B cell (primary cell): ENCODE measurements around the gene SERPINB12. TPM values are rescaled to one million over a fixed set of nuclear protein-coding genes. Genes with fewer than 3 reads are reported as not detected.

Experiments
- ATAC-seq: fragments of 200-7000 bp; cut with Tn5 transposase; one replicate; pipeline ENCODE4 v1.10.0; 2021; ENCODE audit warnings: low read depth, mild to moderate bottlenecking, moderate number of reproducible peaks, moderate library complexity
- CTCF ChIA-PET: fragments of 350-600 bp; sonication (Branson Sonifier 250); formaldehyde crosslinking; loops from one replicate; lab custom pipeline; 2021; ENCODE audit warnings: antibody characterized with exemption, inconsistent platforms; lab: Charles Lee
- POLR2A ChIA-PET: fragments of 350-600 bp; sonication (Branson Sonifier 250); formaldehyde crosslinking; loops from one replicate; lab custom pipeline; 2021; ENCODE audit warnings: antibody characterized with exemption; lab: Charles Lee
- DNase-seq: peaks from one replicate; pipeline ENCODE4 v3.0.0; 2013
- H2AFZ ChIP-seq: 2 replicates; pipeline ENCODE4 v1.6.1; 2012; ENCODE audit warnings: mild to moderate bottlenecking, low read depth, low read length; ENCODE audit not compliant: insufficient read depth, poor library complexity, severe bottlenecking
- H3K27ac ChIP-seq, 2 donors: 1 replicate in 1 of 2; 2 replicates in 1 of 2; pipeline ENCODE4 v1.5.1; 2012 to 2013; ENCODE audit warnings: low read length in 2 of 2, mild to moderate bottlenecking in 2 of 2, moderate library complexity in 1 of 2
- H3K27me3 ChIP-seq, 4 experiments: fragments of 200-600 bp in 1 of 4; sonication (generic) in 1 of 4; replicated peaks in 1 of 4; 1 replicate in 2 of 4; 2 replicates in 2 of 4; pipeline versions ENCODE4 v1.6.1 to v1.7.0; 2013 to 2016; ENCODE audit warnings: low read length in 3 of 4, mild to moderate bottlenecking in 2 of 4, mixed read lengths in 1 of 4, moderate library complexity in 1 of 4; ENCODE audit not compliant: insufficient read depth in 4 of 4, control insufficient read depth in 3 of 4; ENCODE audit errors: control extremely low read depth in 1 of 4
- H3K36me3 ChIP-seq, 2 experiments: replicated peaks in 1 of 2; 1 replicate in 1 of 2; 2 replicates in 1 of 2; pipeline versions ENCODE4 v1.6.1 to v1.7.1; 2013; ENCODE audit warnings: low read length in 1 of 2; ENCODE audit not compliant: insufficient read depth in 2 of 2, control insufficient read depth in 1 of 2; ENCODE audit errors: control extremely low read depth in 1 of 2, extremely low read depth in 1 of 2
- H3K4me1 ChIP-seq, 2 donors: fragments of 200-600 bp in 1 of 2; sonication (generic) in 1 of 2; 1 replicate in 1 of 2; 2 replicates in 1 of 2; pipeline versions ENCODE4 v1.5.1 to v1.6.1; 2013 to 2017; ENCODE audit warnings: low read length in 2 of 2; ENCODE audit not compliant: control insufficient read depth in 2 of 2, insufficient read depth in 2 of 2
- H3K4me2 ChIP-seq: replicated peaks from 2 replicates; pipeline ENCODE3; 2012; ENCODE audit warnings: mild to moderate bottlenecking, low read depth, low read length; ENCODE audit not compliant: poor library complexity, severe bottlenecking
- H3K4me3 ChIP-seq, 5 experiments: fragments of 200-600 bp in 1 of 5; sonication (generic) in 1 of 5; 1 replicate in 3 of 5; 2 replicates in 2 of 5; pipeline versions ENCODE4 v1.5.1 to v1.7.0; 2011 to 2016; ENCODE audit warnings: low read length in 4 of 5, mild to moderate bottlenecking in 4 of 5, low read depth in 2 of 5, control low read depth in 1 of 5, moderate library complexity in 1 of 5; ENCODE audit not compliant: insufficient read depth in 1 of 5; ENCODE audit errors: control extremely low read depth in 1 of 5, extremely low read depth in 1 of 5
- H3K79me2 ChIP-seq: fragments of 200-600 bp; sonication (generic); one replicate; pipeline ENCODE4 v1.6.0; 2016; ENCODE audit warnings: low read length; ENCODE audit not compliant: control insufficient read depth, insufficient read depth
- H3K9ac ChIP-seq: fragments of 200-600 bp; sonication (generic); 2 replicates; pipeline ENCODE4 v1.6.1; 2017; ENCODE audit warnings: mild to moderate bottlenecking, low read length, moderate library complexity
- H3K9me3 ChIP-seq, 3 donors: one replicate each; pipeline versions ENCODE4 v1.6.1 to v1.7.1; 2013; ENCODE audit warnings: low read length in 2 of 3; ENCODE audit not compliant: control insufficient read depth in 2 of 3, insufficient read depth in 1 of 3; ENCODE audit errors: control extremely low read depth in 1 of 3
- H4K20me1 ChIP-seq: 2 replicates; pipeline ENCODE4 v1.6.0; 2012; ENCODE audit warnings: mild to moderate bottlenecking, low read length; ENCODE audit not compliant: insufficient read depth, control insufficient read depth, poor library complexity, severe bottlenecking
- H3K27ac Mint-ChIP-seq: one replicate; pipeline ENCODE4 v1.8.0; 2021; ENCODE audit warnings: mixed read lengths
- H3K27me3 Mint-ChIP-seq: one replicate; pipeline ENCODE4 v1.8.0; 2021; ENCODE audit warnings: mixed read lengths
- H3K4me1 Mint-ChIP-seq: one replicate; pipeline ENCODE4 v1.8.0; 2021; ENCODE audit warnings: mixed read lengths
- H3K4me3 Mint-ChIP-seq: one replicate; pipeline ENCODE4 v1.8.0; 2021; ENCODE audit warnings: mixed read lengths
- H3K9me3 Mint-ChIP-seq: one replicate; pipeline ENCODE4 v1.8.0; 2022; ENCODE audit warnings: mixed read lengths; ENCODE audit not compliant: insufficient read depth
- CTCF ChIP-seq: fragments of 200-600 bp; IDR thresholded peaks from one replicate; pipeline ENCODE4 v1.8.0; 2022; ENCODE audit warnings: antibody characterized with exemption, mild to moderate bottlenecking
- EZH2 ChIP-seq: IDR thresholded peaks from 2 replicates; pipeline ENCODE4 v1.6.1; 2012; ENCODE audit warnings: borderline replicate concordance, low read depth, mild to moderate bottlenecking, moderate library complexity, low read length; ENCODE audit not compliant: insufficient read depth, poor library complexity, severe bottlenecking
- WGBS: methylation state at CpG from one replicate; pipeline ENCODE4 v1.1.5; 2013; ENCODE audit warnings: missing lambda C conversion rate; ENCODE audit not compliant: insufficient coverage; 5-methylcytosine and 5-hydroxymethylcytosine counted together
- intact Hi-C: fragments of 100-400 bp; cut with micrococcal nuclease; formaldehyde crosslinking; loops from one replicate; pipeline ENCODE4 v1.10.0; 2022
- polyA plus RNA-seq: library from polyadenylated mRNA; depleted of rRNA; stranded (reverse); fragments of >200 nt; gene quantifications from 2 replicates; pipeline ENCODE4 v1.2.3, GENCODE V29; 2012
- total RNA-seq, 2 donors: library from RNA; stranded (reverse); fragments of 120-200 nt in 1 of 2; gene quantifications; 1 replicate in 1 of 2; 2 replicates in 1 of 2; pipeline versions ENCODE4 v1.2.3 to v1.2.4, GENCODE V29; 2013 to 2022

SERPINB12 gene
- total and polyA plus RNA-seq, 2 donors (not counting 1 experiment from before 2014, with no cell fraction given): not detected

- DNase-seq: no peak
- Mint-ChIP-seq H3K9me3 (no peaks in the 10 kb centered on the region), H3K27ac (no peak overlapping the region), H3K27me3 (peaks cover 11% of the 10 kb centered on the region), H3K4me3 (no peak overlapping the region), H3K4me1 (no peaks in the 10 kb centered on the region)
- intact Hi-C loops: no loop called here
- Histone ChIP-seq H3K4me3 (no peak overlapping the region), H4K20me1 (no peaks in the 10 kb centered on the region), H3K9me3 (no peaks in the 10 kb centered on the region), H3K36me3 (no peaks in the 10 kb centered on the region), H3K4me1 (no peaks in the 10 kb centered on the region), H3K9ac (no peak overlapping the region), H3K27me3 (peaks cover 0 to 4% (median 0%) of the 10 kb centered on the region in 4 experiments), H3K4me2 (no peak overlapping the region), H2AFZ (no peak overlapping the region), H3K27ac (no peak overlapping the region), H3K79me2 (no peaks in the 10 kb centered on the region)
- POLR2A ChIA-PET: no interaction called here
- TF ChIP-seq CTCF (no peak), EZH2 (no peak)
- CTCF ChIA-PET: no interaction called here
- whole genome bisulfite sequencing: 40% methylated on average over 1 of the region's 2 CpGs
- no peak for ATAC-seq
Measured at GRCh38 chr18:63579616-63580015, 37.4 kb downstream of the SERPINB12 start.

- Histone ChIP-seq H3K27ac (no peak overlapping the region), H3K79me2 (no peaks in the 10 kb centered on the region), H4K20me1 (no peaks in the 10 kb centered on the region), H3K4me3 (no peak overlapping the region), H3K4me1 (no peaks in the 10 kb centered on the region), H3K4me2 (no peak overlapping the region), H3K36me3 (no peaks in the 10 kb centered on the region), H3K9ac (no peak overlapping the region), H2AFZ (no peak overlapping the region), H3K27me3 (peaks cover 0 to 4% (median 0%) of the 10 kb centered on the region in 4 experiments), H3K9me3 (no peaks in the 10 kb centered on the region)
- Mint-ChIP-seq H3K27me3 (peaks cover 12% of the 10 kb centered on the region), H3K4me1 (no peaks in the 10 kb centered on the region), H3K27ac (no peak overlapping the region), H3K4me3 (no peak overlapping the region), H3K9me3 (no peaks in the 10 kb centered on the region)
- 81% methylated on average over 3 of the region's 4 CpGs for WGBS
- POLR2A ChIA-PET: no interaction called here
- TF ChIP-seq EZH2 (no peak), CTCF (no peak)
- DNase-seq (no peak), ATAC-seq (no peak)
- CTCF ChIA-PET: no interaction called here
- intact Hi-C loops: no loop called here
Measured at GRCh38 chr18:63585988-63586387, 43.8 kb downstream of the SERPINB12 start.
